MCF 10A (cell line): ENCODE data around the gene ARF6. TPM values are rescaled to one million over a fixed set of nuclear protein-coding genes. Genes with fewer than 3 reads are reported as not detected.

Experiments used
- BruUV-seq: library from RNA; stranded (reverse); fragments of 400-500 nt; replicated peaks from 2 replicates; lab custom pipeline; 2021; lab: Mats Ljungman, UMichigan
- CTCF ChIA-PET: fragments of 300-600 bp; sonication (Branson Sonifier 250); formaldehyde crosslinking; extraction: SDS; loops from one replicate; lab custom pipeline; 2021; ENCODE audit warnings: antibody characterized with exemption, inconsistent platforms; lab: Yijun Ruan, JAX
- POLR2A ChIA-PET: fragments of 300-600, 350-650 bp; sonication (Branson Sonifier 250); formaldehyde crosslinking; extraction: SDS; loops from one replicate; lab custom pipeline; 2020; ENCODE audit warnings: antibody characterized with exemption, inconsistent platforms; lab: Yijun Ruan, JAX
- DNase-seq: peaks from one replicate; pipeline ENCODE4 v3.0.0-alpha.2; 2018; ENCODE audit not compliant: unreplicated experiment
- H3K27ac Mint-ChIP-seq: one replicate; pipeline ENCODE4 v1.8.0; 2022; ENCODE audit warnings: mild to moderate bottlenecking, low read depth, mixed read lengths; ENCODE audit not compliant: unreplicated experiment
- H3K27me3 Mint-ChIP-seq: one replicate; pipeline ENCODE4 v1.8.0; 2022; ENCODE audit warnings: mixed read lengths; ENCODE audit not compliant: insufficient read depth, unreplicated experiment
- H3K36me3 Mint-ChIP-seq: one replicate; pipeline ENCODE4 v1.8.0; 2022; ENCODE audit warnings: mild to moderate bottlenecking, moderate library complexity, mixed read lengths; ENCODE audit not compliant: insufficient read depth, unreplicated experiment
- H3K4me1 Mint-ChIP-seq: one replicate; pipeline ENCODE4 v1.8.0; 2022; ENCODE audit warnings: mixed read lengths; ENCODE audit not compliant: insufficient read depth, unreplicated experiment
- H3K4me3 Mint-ChIP-seq: one replicate; pipeline ENCODE4 v1.8.0; 2022; ENCODE audit warnings: mild to moderate bottlenecking, moderate library complexity, mixed read lengths; ENCODE audit not compliant: unreplicated experiment
- H3K9me3 Mint-ChIP-seq: one replicate; pipeline ENCODE4 v1.8.0; 2022; ENCODE audit warnings: mixed read lengths; ENCODE audit not compliant: unreplicated experiment
- CTCF ChIP-seq: fragments of 200-600 bp; IDR thresholded peaks from one replicate; pipeline ENCODE4 v1.8.0; 2022; ENCODE audit warnings: antibody characterized with exemption, mild to moderate bottlenecking; ENCODE audit not compliant: unreplicated experiment
- intact Hi-C: fragments of 100-400 bp; cut with micrococcal nuclease; formaldehyde crosslinking; loops from 2 replicates; pipeline ENCODE4 v1.14.1; 2022
- total RNA-seq: library from RNA; stranded (reverse); gene quantifications from 2 replicates; pipeline ENCODE4 v1.2.3, GENCODE V29; 2022

ARF6 gene
- total RNA-seq, 1 experiment from 2014 or later: 112 TPM

- no peaks in the 10 kb centered on the region for H3K36me3 Mint-ChIP-seq
- H3K27ac Mint-ChIP-seq: no peak overlapping the region
- intact Hi-C loops: no loop called here
- no peak for TF ChIP-seq CTCF
- no peak for DNase-seq
- ChIA-PET POLR2A (no interaction called here), CTCF (no interaction called here)
- peaks cover 3% of the 10 kb centered on the region for H3K9me3 Mint-ChIP-seq
- peaks cover 6% of the 10 kb centered on the region for H3K4me1 Mint-ChIP-seq
- no TSS peak for BruUV-seq
- H3K4me3 Mint-ChIP-seq: no peak overlapping the region
- H3K27me3 Mint-ChIP-seq: no peaks in the 10 kb centered on the region
These were observed 38.6 kb downstream of the ARF6 start for GRCh38 chr14:49931523-49931922.

- POLR2A ChIA-PET: interaction anchor here (0.7 to 1.1 kb wide), 4 partner anchors 13 to 149 kb away, joined by 3 read pairs; partner anchors contain the start of gene ARF6
- no peak for TF ChIP-seq CTCF
- CTCF ChIA-PET: no interaction called here
- BruUV-seq: no TSS peak
- DNase-seq: no peak
- Mint-ChIP-seq H3K36me3 (no peaks in the 10 kb centered on the region), H3K9me3 (peaks cover 7% of the 10 kb centered on the region), H3K27ac (no peak overlapping the region), H3K4me1 (peaks cover 6% of the 10 kb centered on the region), H3K4me3 (no peak overlapping the region), H3K27me3 (no peaks in the 10 kb centered on the region)
- intact Hi-C loops: no loop called here
These were observed 40.2 kb downstream of the ARF6 start for GRCh38 chr14:49933128-49933527.

- Mint-ChIP-seq H3K36me3 (no peaks in the 10 kb centered on the region), H3K4me1 (peaks cover 6% of the 10 kb centered on the region), H3K27me3 (no peaks in the 10 kb centered on the region), H3K27ac (no peak overlapping the region), H3K4me3 (no peak overlapping the region), H3K9me3 (peaks cover 7% of the 10 kb centered on the region)
- intact Hi-C loops: no loop called here
- ChIA-PET CTCF (no interaction called here), POLR2A (interaction anchor here (0.7 to 1.1 kb wide), 4 partner anchors 12 to 148 kb away, joined by 3 read pairs; partner anchors contain the start of gene ARF6)
- DNase-seq: no peak
- no TSS peak for BruUV-seq
- no peak for TF ChIP-seq CTCF
These were observed 40.8 kb downstream of the ARF6 start for GRCh38 chr14:49933704-49934103.

GRCh38 chr14:49934646-49935045 is 41.8 kb downstream of the ARF6 start:
- Mint-ChIP-seq H3K27me3 (no peaks in the 10 kb centered on the region), H3K4me1 (peaks cover 6% of the 10 kb centered on the region), H3K36me3 (no peaks in the 10 kb centered on the region), H3K27ac (peak overlapping the region; percentile 55), H3K4me3 (no peak overlapping the region), H3K9me3 (peaks cover 7% of the 10 kb centered on the region)
- POLR2A ChIA-PET: interaction anchor here (1.0 kb wide), 2 partner anchors 27 to 64 kb away, joined by 3 to 4 read pairs; no protein-coding TSS in a partner anchor
- CTCF ChIA-PET: interaction anchor here (0.8 kb wide), 1 partner anchor 81 kb away, joined by 3 read pairs; no protein-coding TSS in a partner anchor
- DNase-seq: no peak
- TF ChIP-seq CTCF: no peak
- BruUV-seq: no TSS peak
- intact Hi-C loops: no loop called here
